Psoas muscle (tissue), 8 donors: ENCODE measurements around the gene FYN. TPM values are rescaled to one million over a fixed set of nuclear protein-coding genes. Genes with fewer than 3 reads are reported as not detected.

ENCODE experiments used
- ATAC-seq, 4 donors: fragments of 200-7000 bp; cut with Tn5 transposase; one replicate each; pipeline ENCODE4 v1.9.1; 2020; ENCODE audit warnings: moderate library complexity in 3 of 4, mild to moderate bottlenecking in 2 of 4
- DNase-seq, 2 donors: peaks; one replicate each; pipeline ENCODE4 v3.0.0-alpha.2; 2020
- H3K27ac ChIP-seq: fragments of 200-600 bp; one replicate; pipeline ENCODE4 v1.8.0; 2022
- H3K27me3 ChIP-seq, 3 donors: fragments of 200-600 bp in 1 of 3; one replicate each; pipeline versions ENCODE4 v1.6.1 to v1.8.0; 2013 to 2022; ENCODE audit warnings: low read length in 2 of 3, mild to moderate bottlenecking in 2 of 3, moderate library complexity in 1 of 3; ENCODE audit not compliant: insufficient read depth in 3 of 3
- H3K36me3 ChIP-seq, 2 donors: fragments of 200-600 bp in 1 of 2; one replicate each; pipeline versions ENCODE4 v1.6.1 to v1.8.0; 2013 to 2022; ENCODE audit warnings: low read depth in 1 of 2, mild to moderate bottlenecking in 1 of 2, moderate library complexity in 1 of 2; ENCODE audit not compliant: insufficient read depth in 1 of 2
- H3K4me1 ChIP-seq: fragments of 200-600 bp; one replicate; pipeline ENCODE4 v1.8.0; 2022
- H3K4me3 ChIP-seq: fragments of 200-600 bp; one replicate; pipeline ENCODE4 v1.8.0; 2022; ENCODE audit warnings: mild to moderate bottlenecking
- H3K9me3 ChIP-seq: fragments of 200-600 bp; one replicate; pipeline ENCODE4 v1.8.0; 2022
- WGBS, 3 donors: extraction: QIAGEN DNeasy Blood & Tissue Kit; methylation state at CpG; one replicate each; pipeline versions ENCODE4 v1.1.6 to v1.1.7; 2013; 5-methylcytosine and 5-hydroxymethylcytosine counted together
- intact Hi-C, 2 donors: fragments of 100-400 bp; cut with DNase I; formaldehyde crosslinking; loops; one replicate each; pipeline versions ENCODE4 v1.11.0 to v1.14.2; 2022
- polyA plus RNA-seq, 3 donors: library from polyadenylated mRNA; stranded (reverse); fragments of 200-250 nt; gene quantifications; one replicate each; pipeline ENCODE4 v1.2.3, GENCODE V29; 2013
- total RNA-seq, 4 donors: library from RNA; stranded (reverse); fragmentation: NEBNext Ultra II Directional in 2 of 4; extraction: Animal tissue kit (Norgen Biotek cat#: 25700) in 2 of 4; gene quantifications; one replicate each; pipeline versions ENCODE4 v1.2.1 to v1.2.4, GENCODE V29; 2021 to 2023
- TF ChIP-seq, protein P1 (sequence below): fragments of 200-600 bp; IDR thresholded peaks from one replicate; pipeline ENCODE4 v1.8.0; 2022; ENCODE audit warnings: antibody characterized with exemption
- donor health status: healthy with polysubstance abuse.
- donor health status: DM: no; HTN: no; CAD: no; lungs with moderate emphysema.
- donor health status: Bipolar disorder and iron deficiency.
- donor health status: healthy.
- donor health status: DM: yes; HTN: yes; CAD: no.
- donor health status: DM: no; HTN: no; CAD: no.
- donor health status: DM: no; HTN: no; CAD: no.
- donor health status: DM: yes; HTN: yes; CAD: no.

The FYN gene
- total and polyA plus RNA-seq, 7 donors: 7.1 to 27.8 (median 12.3) TPM

DNA sequence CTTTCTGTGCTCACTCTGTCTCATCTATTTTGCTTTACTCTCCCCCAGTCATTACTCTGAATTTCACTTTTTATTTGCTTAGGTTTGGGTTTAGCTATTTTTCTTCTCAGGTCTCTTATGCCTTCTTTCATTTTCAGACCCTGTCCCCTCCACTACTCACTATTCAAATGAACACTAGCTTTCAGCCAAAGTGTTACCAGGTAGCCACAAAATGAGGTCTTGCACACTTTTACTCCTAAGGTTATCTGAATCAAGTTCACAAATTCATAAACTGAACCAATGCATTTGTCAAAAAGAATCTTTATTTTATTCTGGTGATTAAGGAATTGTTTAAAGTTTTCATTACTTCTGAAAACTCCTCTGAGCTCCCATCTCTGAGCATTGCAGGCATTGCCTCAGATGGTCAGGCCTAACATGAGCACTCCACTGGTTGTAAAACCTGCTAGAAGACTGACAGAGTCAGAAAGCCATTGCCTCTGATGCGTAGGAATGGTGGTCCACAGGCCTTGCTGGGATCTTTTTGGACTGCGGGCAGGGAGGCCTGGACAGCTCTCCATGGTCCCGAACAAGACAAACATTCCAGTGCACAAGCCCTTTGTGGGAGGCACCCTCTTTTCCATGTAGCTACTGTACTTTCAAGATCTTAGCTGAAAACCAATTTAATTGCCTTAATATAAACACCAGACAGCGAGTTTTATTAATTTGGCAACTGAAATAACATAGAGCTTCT lies 48.5 kb downstream of the FYN start:
- ATAC-seq (no peak), DNase-seq (no peak)
- Histone ChIP-seq H3K9me3 (no peaks in the 10 kb centered on the region), H3K4me1 (no peaks in the 10 kb centered on the region), H3K36me3 (no peaks in the 10 kb centered on the region), H3K4me3 (no peak overlapping the region), H3K27me3 (no peaks in the 10 kb centered on the region), H3K27ac (peak overlapping the region; percentile 12)
- 71 to 80% (median 80%) methylated on average over 4 of the region's 4 CpGs for WGBS, 3 donors
- intact Hi-C loops: no loop called here
- TF ChIP-seq, protein P1, sequence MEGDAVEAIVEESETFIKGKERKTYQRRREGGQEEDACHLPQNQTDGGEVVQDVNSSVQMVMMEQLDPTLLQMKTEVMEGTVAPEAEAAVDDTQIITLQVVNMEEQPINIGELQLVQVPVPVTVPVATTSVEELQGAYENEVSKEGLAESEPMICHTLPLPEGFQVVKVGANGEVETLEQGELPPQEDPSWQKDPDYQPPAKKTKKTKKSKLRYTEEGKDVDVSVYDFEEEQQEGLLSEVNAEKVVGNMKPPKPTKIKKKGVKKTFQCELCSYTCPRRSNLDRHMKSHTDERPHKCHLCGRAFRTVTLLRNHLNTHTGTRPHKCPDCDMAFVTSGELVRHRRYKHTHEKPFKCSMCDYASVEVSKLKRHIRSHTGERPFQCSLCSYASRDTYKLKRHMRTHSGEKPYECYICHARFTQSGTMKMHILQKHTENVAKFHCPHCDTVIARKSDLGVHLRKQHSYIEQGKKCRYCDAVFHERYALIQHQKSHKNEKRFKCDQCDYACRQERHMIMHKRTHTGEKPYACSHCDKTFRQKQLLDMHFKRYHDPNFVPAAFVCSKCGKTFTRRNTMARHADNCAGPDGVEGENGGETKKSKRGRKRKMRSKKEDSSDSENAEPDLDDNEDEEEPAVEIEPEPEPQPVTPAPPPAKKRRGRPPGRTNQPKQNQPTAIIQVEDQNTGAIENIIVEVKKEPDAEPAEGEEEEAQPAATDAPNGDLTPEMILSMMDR: no peak

DNA sequence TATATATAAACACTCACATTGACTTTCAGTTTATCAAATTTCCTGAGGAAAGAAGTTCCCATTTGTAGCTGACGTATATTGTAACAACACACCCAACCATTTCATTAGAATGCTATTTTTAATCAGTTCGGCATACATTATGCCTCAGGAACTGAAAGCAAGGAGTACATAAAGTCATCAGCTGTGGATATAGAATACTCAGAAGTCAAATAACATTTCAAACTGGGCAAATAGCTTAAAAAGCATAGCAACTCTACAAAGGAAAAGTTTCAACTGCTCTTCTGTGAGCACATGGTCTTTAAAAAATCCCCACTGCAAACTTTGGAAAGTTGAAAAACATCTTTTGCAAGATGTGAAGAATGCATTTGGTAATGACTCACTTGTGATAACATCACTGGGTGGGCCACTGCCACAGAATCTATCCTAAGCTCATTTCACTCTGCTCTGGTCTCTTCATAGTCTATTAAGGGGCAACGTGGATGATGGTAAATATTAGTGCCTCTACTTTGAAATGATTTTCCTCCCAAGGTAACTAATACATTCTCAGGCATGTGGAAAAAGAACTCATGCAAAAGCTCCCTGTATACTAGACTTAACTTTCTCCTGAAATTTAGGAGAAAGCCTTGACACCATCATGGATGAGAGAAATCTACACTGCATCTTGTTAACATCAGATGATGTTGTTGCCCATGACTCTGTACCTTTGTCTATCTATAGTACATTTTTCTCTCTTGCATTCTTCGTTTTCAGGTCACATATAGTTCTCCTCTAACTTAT lies 49.2 kb downstream of the FYN start:
- Histone ChIP-seq H3K27ac (peak overlapping the region; percentile 12), H3K9me3 (no peaks in the 10 kb centered on the region), H3K4me3 (no peak overlapping the region), H3K4me1 (no peaks in the 10 kb centered on the region), H3K27me3 (no peaks in the 10 kb centered on the region), H3K36me3 (no peaks in the 10 kb centered on the region)
- TF ChIP-seq, protein P1: no peak
- WGBS, 3 donors: 62 to 64% (median 63%) methylated on average over 4 of the region's 4 CpGs
- ATAC-seq: peak in 1 of 4 donors; percentile 54
- intact Hi-C loops: no loop called here
- DNase-seq: no peak

- Histone ChIP-seq H3K27ac (no peak overlapping the region), H3K4me3 (no peak overlapping the region), H3K36me3 (no peaks in the 10 kb centered on the region), H3K27me3 (no peaks in the 10 kb centered on the region), H3K4me1 (no peaks in the 10 kb centered on the region), H3K9me3 (no peaks in the 10 kb centered on the region)
- no peak for DNase-seq
- intact Hi-C loops: no loop called here
- 84 to 89% (median 89%) methylated on average over 6 of the region's 6 CpGs for WGBS, 3 donors
- TF ChIP-seq, protein P1: no peak
- ATAC-seq: no peak
Observed at GRCh38 chr6:111823012-111823411, 50.2 kb downstream of the FYN start.

DNA sequence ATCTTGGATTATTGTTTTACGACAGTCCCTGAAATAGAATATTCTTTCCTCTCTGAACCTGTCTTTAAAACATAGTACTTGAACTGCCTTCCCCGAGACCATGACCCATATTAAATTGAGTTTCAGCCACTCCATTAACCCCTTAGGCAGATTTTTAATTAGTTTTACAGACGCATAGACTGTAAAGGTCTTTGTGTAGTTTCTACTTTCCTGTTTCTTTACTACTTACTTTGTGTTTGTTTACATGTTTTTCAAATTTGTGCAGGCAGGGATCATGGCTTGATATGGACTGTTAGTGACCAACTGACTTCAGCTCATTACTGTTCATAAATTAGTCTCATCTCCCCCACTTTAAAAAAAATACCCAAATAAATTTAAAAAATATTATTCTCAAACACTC lies 53.8 kb downstream of the FYN start:
- TF ChIP-seq, protein P1: no peak
- H3K27me3 ChIP-seq: no peaks in the 10 kb centered on the region
- no peaks in the 10 kb centered on the region for H3K36me3 ChIP-seq
- no peaks in the 10 kb centered on the region for H3K9me3 ChIP-seq
- no peak overlapping the region for H3K27ac ChIP-seq
- intact Hi-C loops: no loop called here
- DNase-seq: no peak
- ATAC-seq: no peak
- no peaks in the 10 kb centered on the region for H3K4me1 ChIP-seq
- 68 to 84% (median 73%) methylated on average over 3 of the region's 3 CpGs for WGBS, 3 donors
- H3K4me3 ChIP-seq: no peak overlapping the region
